ENCODE results near the gene FLVCR2. TPM values are rescaled to one million over a fixed set of nuclear protein-coding genes. Genes with fewer than 3 reads are reported as not detected.

The FLVCR2 gene
- total RNA-seq, 1 experiment from 2014 or later = 3.2 TPM

DNA sequence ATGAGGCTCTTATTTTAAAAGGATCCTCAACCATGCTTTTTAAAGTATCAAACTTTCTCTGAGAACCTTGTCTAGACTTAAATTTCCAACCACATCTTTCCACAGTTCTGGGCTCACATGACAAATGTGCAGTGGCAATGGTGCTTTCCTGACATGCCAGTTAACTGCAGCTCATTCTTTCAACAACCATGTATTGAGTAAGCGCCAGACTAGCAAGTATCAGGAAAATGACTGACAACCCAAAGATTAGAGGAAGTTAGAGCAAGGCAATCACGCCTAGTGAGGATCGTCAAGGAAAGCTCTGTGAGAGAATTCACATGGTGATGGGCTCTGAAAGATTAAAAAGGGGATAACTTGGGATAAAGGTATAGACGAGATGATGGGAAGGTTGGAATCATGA lies 35.8 kb downstream of the FLVCR2 start:
- no peak for DNase-seq (ENCODE audit: unreplicated experiment)
- TF ChIP-seq, protein P1, sequence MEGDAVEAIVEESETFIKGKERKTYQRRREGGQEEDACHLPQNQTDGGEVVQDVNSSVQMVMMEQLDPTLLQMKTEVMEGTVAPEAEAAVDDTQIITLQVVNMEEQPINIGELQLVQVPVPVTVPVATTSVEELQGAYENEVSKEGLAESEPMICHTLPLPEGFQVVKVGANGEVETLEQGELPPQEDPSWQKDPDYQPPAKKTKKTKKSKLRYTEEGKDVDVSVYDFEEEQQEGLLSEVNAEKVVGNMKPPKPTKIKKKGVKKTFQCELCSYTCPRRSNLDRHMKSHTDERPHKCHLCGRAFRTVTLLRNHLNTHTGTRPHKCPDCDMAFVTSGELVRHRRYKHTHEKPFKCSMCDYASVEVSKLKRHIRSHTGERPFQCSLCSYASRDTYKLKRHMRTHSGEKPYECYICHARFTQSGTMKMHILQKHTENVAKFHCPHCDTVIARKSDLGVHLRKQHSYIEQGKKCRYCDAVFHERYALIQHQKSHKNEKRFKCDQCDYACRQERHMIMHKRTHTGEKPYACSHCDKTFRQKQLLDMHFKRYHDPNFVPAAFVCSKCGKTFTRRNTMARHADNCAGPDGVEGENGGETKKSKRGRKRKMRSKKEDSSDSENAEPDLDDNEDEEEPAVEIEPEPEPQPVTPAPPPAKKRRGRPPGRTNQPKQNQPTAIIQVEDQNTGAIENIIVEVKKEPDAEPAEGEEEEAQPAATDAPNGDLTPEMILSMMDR (IDR thresholded peaks at IDR 0.05; ENCODE audit: unreplicated experiment) = no peak
- BruUV-seq (replicated peaks) = no TSS peak
- H3K4me1 Mint-ChIP-seq (ENCODE audit: insufficient read depth, unreplicated experiment) = peaks cover 9% of the 10 kb centered on the region
- H3K27me3 Mint-ChIP-seq (ENCODE audit: insufficient read depth, unreplicated experiment) = no peaks in the 10 kb centered on the region
- H3K36me3 Mint-ChIP-seq (ENCODE audit: insufficient read depth, unreplicated experiment) = peaks cover 6% of the 10 kb centered on the region
- H3K27ac Mint-ChIP-seq (ENCODE audit: low read depth, unreplicated experiment) = no peak overlapping the region
- intact Hi-C loops (cut with micrococcal nuclease) = no loop called here
- peaks cover 7% of the 10 kb centered on the region for H3K9me3 Mint-ChIP-seq (ENCODE audit: unreplicated experiment)
- no peak overlapping the region for H3K4me3 Mint-ChIP-seq (ENCODE audit: unreplicated experiment)
- ChIA-PET CTCF (interaction anchor here (1.1 kb wide), 1 partner anchor 37 kb away, joined by 3 read pairs; no protein-coding TSS in a partner anchor), POLR2A (no interaction called here)

DNA sequence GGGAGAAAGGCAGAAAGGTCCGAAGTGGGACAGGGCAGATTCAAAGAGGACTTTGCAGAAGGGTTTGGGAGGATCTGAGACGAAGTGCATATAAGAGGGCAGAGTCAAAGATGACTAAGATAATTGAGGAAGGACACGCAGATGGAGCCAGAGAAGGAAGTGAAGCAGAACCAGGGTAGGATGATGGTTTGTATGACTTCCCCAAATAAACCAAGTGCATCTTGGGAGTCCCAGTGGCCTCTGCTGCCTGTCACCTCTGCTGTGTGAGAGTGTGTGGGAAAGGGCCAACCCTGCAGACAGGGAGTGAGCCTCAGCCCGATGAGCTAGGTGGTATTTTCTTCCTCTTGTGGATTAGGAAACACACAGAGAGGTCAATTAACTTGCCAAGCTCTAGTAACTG lies 36.8 kb downstream of the FLVCR2 start:
- ChIA-PET CTCF (no interaction called here), POLR2A (interaction anchor here (1.1 kb wide), 1 partner anchor 13 kb away, joined by 3 read pairs; no protein-coding TSS in a partner anchor)
- Mint-ChIP-seq H3K9me3 (ENCODE audit: unreplicated experiment) (peaks cover 7% of the 10 kb centered on the region), H3K27me3 (ENCODE audit: insufficient read depth, unreplicated experiment) (no peaks in the 10 kb centered on the region), H3K36me3 (ENCODE audit: insufficient read depth, unreplicated experiment) (peaks cover 6% of the 10 kb centered on the region), H3K4me1 (ENCODE audit: insufficient read depth, unreplicated experiment) (peaks cover 8% of the 10 kb centered on the region), H3K27ac (ENCODE audit: low read depth, unreplicated experiment) (no peak overlapping the region), H3K4me3 (ENCODE audit: unreplicated experiment) (no peak overlapping the region)
- DNase-seq (ENCODE audit: unreplicated experiment) = no peak
- intact Hi-C loops (cut with micrococcal nuclease) = no loop called here
- TF ChIP-seq, protein P1 (IDR thresholded peaks at IDR 0.05; ENCODE audit: unreplicated experiment) = no peak
- no TSS peak for BruUV-seq (replicated peaks)

DNA sequence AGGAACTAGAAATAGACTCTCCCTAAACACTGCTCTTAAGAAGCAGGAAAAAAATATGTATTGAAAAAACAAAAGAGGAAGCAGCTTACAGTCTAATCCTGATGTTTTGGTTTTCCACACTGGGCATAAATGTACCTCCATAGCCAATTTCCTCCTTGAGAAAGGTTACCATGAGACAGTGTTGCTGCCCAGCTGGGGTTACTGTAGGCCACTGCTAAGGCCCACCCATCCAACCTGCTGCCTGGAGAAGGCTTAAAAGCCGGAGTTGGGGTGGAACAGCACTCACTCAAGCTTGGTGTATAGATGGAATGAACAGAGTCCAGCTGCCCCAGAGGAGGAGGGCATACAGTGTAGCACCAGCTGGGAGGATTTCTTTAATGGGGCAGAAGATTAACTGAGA lies 41.1 kb downstream of the FLVCR2 start:
- Mint-ChIP-seq H3K27me3 (ENCODE audit: insufficient read depth, unreplicated experiment) (no peaks in the 10 kb centered on the region), H3K4me1 (ENCODE audit: insufficient read depth, unreplicated experiment) (no peaks in the 10 kb centered on the region), H3K27ac (ENCODE audit: low read depth, unreplicated experiment) (no peak overlapping the region), H3K9me3 (ENCODE audit: unreplicated experiment) (no peaks in the 10 kb centered on the region), H3K36me3 (ENCODE audit: insufficient read depth, unreplicated experiment) (peaks cover under 1% of the 10 kb centered on the region), H3K4me3 (ENCODE audit: unreplicated experiment) (no peak overlapping the region)
- BruUV-seq (replicated peaks) = no TSS peak
- ChIA-PET CTCF (interaction anchor here (0.9 to 1.7 kb wide), 2 partner anchors 35 to 43 kb away, joined by 3 to 9 read pairs; no protein-coding TSS in a partner anchor), POLR2A (interaction anchor here (0.6 to 1.0 kb wide), 4 partner anchors 29 to 167 kb away, joined by 3 read pairs; partner anchors contain the start of gene FLVCR2)
- TF ChIP-seq, protein P1 (IDR thresholded peaks at IDR 0.05; ENCODE audit: unreplicated experiment) = no peak
- DNase-seq (ENCODE audit: unreplicated experiment) = no peak
- intact Hi-C loops (cut with micrococcal nuclease) = no loop called here

DNA sequence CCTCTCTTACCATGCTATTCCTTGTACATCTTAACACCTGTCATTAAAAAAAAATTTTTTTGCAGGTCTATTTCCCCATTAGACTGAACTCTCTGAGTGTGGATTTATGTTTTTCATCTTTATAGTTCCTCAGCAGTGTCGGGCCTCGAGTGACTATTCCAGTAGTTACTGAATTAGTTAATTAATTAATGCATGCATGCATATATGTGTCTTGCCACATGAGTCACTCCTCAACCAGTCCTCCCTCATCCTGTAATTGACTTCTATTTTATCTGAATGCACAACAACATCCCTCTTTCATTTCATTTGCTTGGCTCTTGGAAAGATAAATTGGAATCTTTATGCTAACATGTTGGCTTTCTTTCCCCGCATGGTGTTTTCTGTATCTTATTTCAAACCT lies 46.6 kb downstream of the FLVCR2 start:
- Mint-ChIP-seq H3K27ac (ENCODE audit: low read depth, unreplicated experiment) (no peak overlapping the region), H3K9me3 (ENCODE audit: unreplicated experiment) (no peaks in the 10 kb centered on the region), H3K4me3 (ENCODE audit: unreplicated experiment) (no peak overlapping the region), H3K36me3 (ENCODE audit: insufficient read depth, unreplicated experiment) (peaks cover 6% of the 10 kb centered on the region), H3K27me3 (ENCODE audit: insufficient read depth, unreplicated experiment) (no peaks in the 10 kb centered on the region), H3K4me1 (ENCODE audit: insufficient read depth, unreplicated experiment) (no peaks in the 10 kb centered on the region)
- BruUV-seq (replicated peaks) = no TSS peak
- no peak for DNase-seq (ENCODE audit: unreplicated experiment)
- POLR2A ChIA-PET = interaction anchor here (1.1 kb wide), 1 partner anchor 45 kb away, joined by 3 read pairs; no protein-coding TSS in a partner anchor
- CTCF ChIA-PET = interaction anchor here (0.6 to 0.7 kb wide), 2 partner anchors 27 to 349 kb away, joined by 3 read pairs; no protein-coding TSS in a partner anchor
- TF ChIP-seq, protein P1 (IDR thresholded peaks at IDR 0.05; ENCODE audit: unreplicated experiment) = no peak
- intact Hi-C loops (cut with micrococcal nuclease) = no loop called here

Measured in MCF 10A (cell line).